ENCODE results near the gene FGD3. TPM values are rescaled to one million over a fixed set of nuclear protein-coding genes. Genes with fewer than 3 reads are reported as not detected.

Gene FGD3
- total RNA-seq, 4 donors from 2014 or later: 1.7 to 4.2 (median 3.3) TPM

- H3K36me3 ChIP-seq: no peaks in the 10 kb centered on the region
- H3K27me3 ChIP-seq: peaks cover 14% of the 10 kb centered on the region
- no peak for TF ChIP-seq EP300 (IDR thresholded peaks at IDR 0.05)
- no peak for TF ChIP-seq POLR2AphosphoS5 (IDR thresholded peaks at IDR 0.05)
- TF ChIP-seq CTCF (IDR thresholded peaks at IDR 0.05): no peak
- TF ChIP-seq POLR2A (IDR thresholded peaks at IDR 0.05): no peak
- no peaks in the 10 kb centered on the region for H3K9me3 ChIP-seq
- ATAC-seq: no peak
- H3K27ac ChIP-seq: no peak overlapping the region
- 20 to 33% methylated on average over 1 to 6 of the region's 6 CpGs for WGBS, 2 donors (ENCODE audit: low coverage in 1 of 2)
- no peaks in the 10 kb centered on the region for H3K4me1 ChIP-seq
- H3K4me3 ChIP-seq: no peak overlapping the region
Measured at GRCh38 chr9:93033531-93033930, 86.2 kb downstream of the FGD3 start.

- Histone ChIP-seq H3K9me3 (no peaks in the 10 kb centered on the region), H3K4me1 (no peaks in the 10 kb centered on the region), H3K27ac (no peak overlapping the region), H3K27me3 (peaks cover 14% of the 10 kb centered on the region), H3K4me3 (no peak overlapping the region), H3K36me3 (no peaks in the 10 kb centered on the region)
- WGBS, 2 donors (ENCODE audit: low coverage in 1 of 2): no CpG with 5 or more reads among the region's 19 CpGs
- ATAC-seq: no peak
- TF ChIP-seq EP300 (IDR thresholded peaks at IDR 0.05): no peak
- TF ChIP-seq CTCF (IDR thresholded peaks at IDR 0.05): no peak
- no peak for TF ChIP-seq POLR2A (IDR thresholded peaks at IDR 0.05)
- TF ChIP-seq POLR2AphosphoS5 (IDR thresholded peaks at IDR 0.05): no peak
Measured at GRCh38 chr9:93035106-93035660, 87.9 kb downstream of the FGD3 start.

GRCh38 chr9:93035821-93036351, 88.6 kb downstream of the FGD3 start:
- no peak overlapping the region for H3K27ac ChIP-seq
- WGBS, 2 donors (ENCODE audit: low coverage in 1 of 2): 40 to 81% methylated on average over 1 to 7 of the region's 13 CpGs
- TF ChIP-seq POLR2A (IDR thresholded peaks at IDR 0.05) (no peak), EP300 (IDR thresholded peaks at IDR 0.05) (no peak), CTCF (IDR thresholded peaks at IDR 0.05) (no peak), POLR2AphosphoS5 (IDR thresholded peaks at IDR 0.05) (no peak)
- H3K4me3 ChIP-seq: no peak overlapping the region
- H3K27me3 ChIP-seq: peaks cover 14% of the 10 kb centered on the region
- no peaks in the 10 kb centered on the region for H3K9me3 ChIP-seq
- no peaks in the 10 kb centered on the region for H3K36me3 ChIP-seq
- ATAC-seq: no peak
- H3K4me1 ChIP-seq: no peaks in the 10 kb centered on the region

GRCh38 chr9:93036887-93037475, 89.7 kb downstream of the FGD3 start:
- H3K4me1 ChIP-seq: no peaks in the 10 kb centered on the region
- no peak for ATAC-seq
- no peak for TF ChIP-seq CTCF (IDR thresholded peaks at IDR 0.05)
- TF ChIP-seq EP300 (IDR thresholded peaks at IDR 0.05): no peak
- TF ChIP-seq POLR2A (IDR thresholded peaks at IDR 0.05): no peak
- TF ChIP-seq POLR2AphosphoS5 (IDR thresholded peaks at IDR 0.05): no peak
- no peak overlapping the region for H3K27ac ChIP-seq
- no peak overlapping the region for H3K4me3 ChIP-seq
- no peaks in the 10 kb centered on the region for H3K36me3 ChIP-seq
- WGBS, 2 donors (ENCODE audit: low coverage in 1 of 2): 100% methylated on average over 2 of the region's 13 CpGs; no CpG with 5 or more reads in 1 of the 2 donors
- peaks cover 14% of the 10 kb centered on the region for H3K27me3 ChIP-seq
- H3K9me3 ChIP-seq: no peaks in the 10 kb centered on the region

GRCh38 chr9:93037476-93037971, 90.2 kb downstream of the FGD3 start:
- no peak for ATAC-seq
- 90 to 100% methylated on average over 1 to 2 of the region's 13 CpGs for WGBS, 2 donors (ENCODE audit: low coverage in 1 of 2)
- TF ChIP-seq EP300 (IDR thresholded peaks at IDR 0.05): no peak
- TF ChIP-seq POLR2A (IDR thresholded peaks at IDR 0.05): no peak
- no peak for TF ChIP-seq POLR2AphosphoS5 (IDR thresholded peaks at IDR 0.05)
- TF ChIP-seq CTCF (IDR thresholded peaks at IDR 0.05): no peak
- Histone ChIP-seq H3K4me3 (no peak overlapping the region), H3K27me3 (peaks cover 14% of the 10 kb centered on the region), H3K9me3 (no peaks in the 10 kb centered on the region), H3K36me3 (no peaks in the 10 kb centered on the region), H3K4me1 (no peaks in the 10 kb centered on the region), H3K27ac (no peak overlapping the region)
